Measurements from ENCODE around the gene SHD.
"Not testable (repeated sequence)": the region's sequence is repeated elsewhere in the genome, so short reads cannot be mapped to it uniquely, and the experiment has no call there.

The SHD gene, protein sequence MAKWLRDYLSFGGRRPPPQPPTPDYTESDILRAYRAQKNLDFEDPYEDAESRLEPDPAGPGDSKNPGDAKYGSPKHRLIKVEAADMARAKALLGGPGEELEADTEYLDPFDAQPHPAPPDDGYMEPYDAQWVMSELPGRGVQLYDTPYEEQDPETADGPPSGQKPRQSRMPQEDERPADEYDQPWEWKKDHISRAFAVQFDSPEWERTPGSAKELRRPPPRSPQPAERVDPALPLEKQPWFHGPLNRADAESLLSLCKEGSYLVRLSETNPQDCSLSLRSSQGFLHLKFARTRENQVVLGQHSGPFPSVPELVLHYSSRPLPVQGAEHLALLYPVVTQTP

GRCh38 chr19:4278419-4279266, at the start of gene SHD:
TSS of gene SHD (plus strand) at chr19:4279266. CDS start at chr19:4280064, 798 bp downstream.
- DNase-seq (ENCODE audit: low read depth) = no peak
- TF ChIP-seq CTCF (conservative IDR thresholded peaks at IDR 0.05; ENCODE audit: control insufficient read depth, insufficient read depth, low read depth, low read length) = no peak
- H3K4me3 ChIP-seq (ENCODE audit: control insufficient read depth, low read depth, low read length) = no peak within 1 kb of the TSS

GRCh38 chr19:4230237-4230636, 48.8 kb upstream of the SHD start:
- not testable (repeated sequence) for DNase-seq (ENCODE audit: low read depth); H3K4me3 ChIP-seq (ENCODE audit: control insufficient read depth, low read depth, low read length)

- not testable (repeated sequence) for DNase-seq (ENCODE audit: low read depth); H3K4me3 ChIP-seq (ENCODE audit: control insufficient read depth, low read depth, low read length)
Measured at GRCh38 chr19:4231521-4231920, 47.5 kb upstream of the SHD start.

- DNase-seq (ENCODE audit: low read depth); H3K4me3 ChIP-seq (ENCODE audit: control insufficient read depth, low read depth, low read length): not testable (repeated sequence)
Measured at GRCh38 chr19:4232139-4232538, 46.9 kb upstream of the SHD start.

- no peak for DNase-seq (ENCODE audit: low read depth)
- H3K4me3 ChIP-seq (ENCODE audit: control insufficient read depth, low read depth, low read length) = no peak overlapping the region
- TF ChIP-seq CTCF (conservative IDR thresholded peaks at IDR 0.05; ENCODE audit: control insufficient read depth, insufficient read depth, low read depth, low read length) = no peak
Measured at GRCh38 chr19:4232614-4233281, 46.3 kb upstream of the SHD start.

DNA sequence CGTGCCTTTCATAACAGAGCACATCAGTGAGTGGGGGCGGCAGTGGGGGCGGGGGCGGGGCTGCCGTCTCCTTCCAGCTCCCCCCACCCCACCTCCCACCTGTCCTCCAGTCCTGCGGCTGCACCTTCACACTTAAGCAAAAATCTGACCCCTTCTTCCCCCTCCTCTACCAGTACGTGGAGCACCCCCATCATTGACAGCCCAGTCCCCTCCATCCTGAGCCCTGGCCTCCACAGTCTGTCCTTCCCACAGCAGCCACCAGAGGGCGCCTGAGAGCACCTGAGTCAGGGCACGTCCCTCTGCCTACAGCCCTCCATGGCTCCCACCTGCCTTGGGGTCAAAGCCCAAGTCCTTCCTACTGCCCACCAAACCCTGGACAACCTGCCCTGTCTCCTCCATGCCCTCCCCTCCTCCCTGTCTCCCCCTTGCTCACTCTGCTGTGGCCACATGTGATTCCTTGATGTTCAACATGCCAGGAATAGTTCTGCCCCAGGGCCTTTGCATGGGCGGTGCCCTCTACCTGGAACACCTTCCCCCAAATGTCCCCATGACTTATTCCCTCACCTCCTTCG, 45.7 kb upstream of the SHD start:
- peak; percentile 64 for TF ChIP-seq CTCF (conservative IDR thresholded peaks at IDR 0.05; ENCODE audit: control insufficient read depth, insufficient read depth, low read depth, low read length)
- H3K4me3 ChIP-seq (ENCODE audit: control insufficient read depth, low read depth, low read length) = no peak overlapping the region
- peak; percentile 25 for DNase-seq (ENCODE audit: low read depth)

DNA sequence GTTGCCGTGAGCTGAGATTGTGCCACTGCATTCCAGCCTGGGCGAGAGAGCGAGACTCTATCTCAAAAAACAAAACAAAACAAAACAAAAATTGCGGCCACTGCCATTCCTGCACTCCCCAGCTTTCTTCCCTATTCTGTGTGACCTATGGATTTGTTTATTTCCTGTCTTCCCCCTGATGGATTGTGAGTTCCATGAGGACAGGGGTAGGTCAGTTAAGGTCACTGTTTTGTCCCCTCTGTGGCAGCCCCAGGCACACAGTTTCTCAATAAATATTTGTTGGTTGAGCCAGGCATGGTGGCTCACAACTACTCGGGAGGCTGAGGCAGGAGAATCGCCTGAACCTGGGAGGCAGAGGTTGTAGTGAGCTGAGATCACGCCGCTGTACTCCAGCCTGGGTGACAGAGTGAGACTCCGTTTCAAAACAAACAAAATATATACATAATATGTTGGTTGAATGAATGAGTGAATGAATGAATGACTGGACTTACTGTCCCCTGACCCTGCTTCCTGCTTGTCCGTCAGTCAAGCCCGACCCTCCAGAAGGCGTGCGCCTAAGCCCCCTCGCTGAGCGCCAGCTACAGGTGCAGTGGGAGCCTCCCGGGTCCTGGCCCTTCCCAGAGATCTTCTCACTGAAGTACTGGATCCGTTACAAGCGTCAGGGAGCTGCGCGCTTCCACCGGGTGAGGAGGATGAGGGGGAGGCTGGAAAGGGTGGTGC, 44.8 kb upstream of the SHD start:
- no peak overlapping the region for H3K4me3 ChIP-seq (ENCODE audit: control insufficient read depth, low read depth, low read length)
- no peak for DNase-seq (ENCODE audit: low read depth)
- TF ChIP-seq CTCF (conservative IDR thresholded peaks at IDR 0.05; ENCODE audit: control insufficient read depth, insufficient read depth, low read depth, low read length) = no peak

All from fibroblast of mammary gland (primary cell).